Activated CD8-positive, alpha-beta memory T cell treated with anti-CD3 and anti-CD28 coated beads for 36 hours (primary cell): Measurements from ENCODE around the gene UGGT2. TPM values are rescaled to one million over a fixed set of nuclear protein-coding genes. Genes with fewer than 3 reads are reported as not detected.
"Not testable (repeated sequence)": the region's sequence is repeated elsewhere in the genome, so short reads cannot be mapped to it uniquely, and the experiment has no call there.

Experiments
- CTCF ChIA-PET: fragments of 350-600 bp; sonication (Branson Sonifier 250); formaldehyde crosslinking; loops from one replicate; lab custom pipeline; 2021; ENCODE audit warnings: antibody characterized with exemption; lab: Charles Lee
- POLR2A ChIA-PET: fragments of 350-600 bp; sonication (Branson Sonifier 250); formaldehyde crosslinking; loops from one replicate; lab custom pipeline; 2021; ENCODE audit warnings: antibody characterized with exemption; lab: Charles Lee
- total RNA-seq, 2 experiments: library from RNA; stranded (reverse); gene quantifications; one replicate each; pipeline ENCODE4 v1.2.3, GENCODE V29; 2021

Gene UGGT2
- total RNA-seq, 2 experiments from 2014 or later: not detected

DNA sequence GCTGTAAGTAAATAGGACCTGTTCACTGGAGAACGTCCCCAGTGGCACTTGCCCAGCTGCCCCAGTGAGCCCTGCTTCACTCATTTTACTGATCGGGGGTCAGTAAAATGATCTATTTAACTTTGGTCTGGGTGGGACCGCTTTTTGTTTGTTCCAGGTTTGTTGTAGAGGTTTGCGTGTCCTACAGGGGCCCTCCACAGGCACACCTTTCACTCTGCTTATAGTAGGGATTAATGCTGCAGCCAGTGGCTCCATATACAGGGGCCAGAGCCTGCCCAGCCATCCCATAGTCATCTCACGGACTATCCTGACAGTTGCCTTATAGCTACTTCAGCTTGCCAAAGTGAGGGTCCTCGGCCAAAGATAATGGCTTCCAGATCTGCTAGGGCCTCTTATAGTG, 272.2 kb downstream of the UGGT2 start:
- ChIA-PET CTCF (no interaction called here), POLR2A (no interaction called here)

DNA sequence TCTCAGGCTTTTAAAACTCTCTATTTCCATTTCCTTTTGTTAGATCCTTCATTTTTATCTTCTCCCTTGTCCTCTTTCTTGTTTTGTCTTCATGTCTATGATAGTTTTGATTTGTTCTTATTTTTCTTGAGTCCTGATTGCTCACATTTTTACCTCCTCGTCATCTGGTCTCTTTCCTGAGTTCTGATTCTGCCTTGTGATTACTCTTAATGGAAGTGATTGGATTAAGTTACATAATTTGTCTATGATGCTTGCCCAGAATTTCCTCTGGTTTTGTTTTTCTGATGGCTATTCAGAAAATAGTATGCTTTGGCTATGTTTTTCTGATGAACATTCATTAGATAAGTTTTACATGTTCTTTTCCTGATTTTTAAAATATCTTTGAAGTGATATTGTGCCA, 273.7 kb downstream of the UGGT2 start:
- ChIA-PET CTCF (no interaction called here), POLR2A (no interaction called here)

DNA sequence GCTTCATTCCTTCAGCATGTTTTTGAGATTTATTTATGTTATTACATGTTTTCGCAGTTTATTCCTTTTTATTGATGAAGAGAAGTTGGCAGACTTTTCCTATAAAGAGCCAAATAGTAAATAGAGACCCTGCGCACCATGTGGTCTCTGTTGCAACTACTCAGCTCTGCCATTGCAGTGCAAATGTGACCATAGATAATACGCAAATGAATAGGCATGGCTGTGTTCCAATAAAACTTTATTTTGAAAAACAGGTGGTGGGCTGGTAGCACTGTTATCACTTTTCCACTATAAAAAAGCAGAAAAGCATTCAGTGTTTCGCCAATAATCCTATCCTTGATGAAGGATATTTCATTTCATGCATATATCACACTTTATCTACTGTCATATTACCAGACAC, 281.3 kb downstream of the UGGT2 start:
- CTCF ChIA-PET: no interaction called here
- POLR2A ChIA-PET: no interaction called here

DNA sequence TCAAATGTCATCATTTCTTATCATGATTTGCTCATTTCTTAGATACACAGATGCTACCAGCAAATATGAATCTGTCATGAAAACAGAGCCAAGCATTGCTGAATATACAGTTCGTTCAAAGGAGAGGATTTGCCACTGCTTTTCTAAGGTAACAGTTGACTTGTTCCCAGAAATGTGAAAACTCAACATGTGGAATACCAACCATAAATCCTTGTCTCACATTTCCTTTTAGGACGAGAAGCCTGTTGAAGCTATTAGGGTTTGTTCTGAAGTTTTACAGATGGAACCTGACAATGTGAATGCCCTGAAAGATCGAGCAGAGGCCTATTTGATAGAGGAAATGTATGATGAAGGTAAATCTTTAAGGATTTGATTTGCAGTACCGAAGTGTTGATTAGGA, 289.6 kb downstream of the UGGT2 start:
- CTCF ChIA-PET: no interaction called here
- POLR2A ChIA-PET: no interaction called here

DNA sequence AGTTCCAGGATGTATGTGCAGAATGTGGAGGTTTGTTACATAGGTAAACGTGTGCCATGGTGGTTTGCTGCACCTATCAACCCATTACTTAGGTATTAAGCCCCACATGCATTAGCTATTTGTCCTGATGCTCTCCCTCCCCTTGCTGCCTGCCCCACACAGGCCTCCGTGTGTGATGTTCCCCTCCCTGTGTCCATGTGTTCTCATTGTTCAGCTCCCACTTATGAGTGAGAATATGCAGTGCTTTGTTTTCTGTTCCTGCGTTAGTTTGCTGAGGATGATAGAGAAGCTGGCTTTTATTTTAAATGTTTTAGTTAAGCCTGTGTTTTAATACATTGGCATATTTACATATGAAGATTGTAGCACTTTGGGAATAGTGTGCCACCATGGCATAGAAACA, 290.6 kb downstream of the UGGT2 start:
- POLR2A ChIA-PET, CTCF ChIA-PET: not testable (repeated sequence)

DNA sequence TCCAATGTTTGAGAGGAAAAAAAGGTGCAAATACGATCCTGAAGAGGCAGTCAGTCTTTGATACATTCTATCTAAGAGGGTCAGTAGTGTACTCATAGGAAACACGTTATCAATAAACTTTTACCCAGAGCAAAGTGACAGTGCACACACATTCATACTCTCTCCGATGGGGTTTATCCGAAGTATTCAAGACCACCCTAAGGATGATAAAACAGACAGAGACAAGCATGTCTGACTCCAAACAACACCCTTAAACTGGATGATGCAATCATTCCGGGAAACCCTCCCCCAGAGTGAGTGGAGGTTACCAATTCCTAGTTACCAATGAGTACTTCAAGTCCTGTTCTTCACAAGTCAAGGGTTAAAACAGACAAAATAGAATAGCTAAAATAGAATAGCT, 297.1 kb downstream of the UGGT2 start:
- CTCF ChIA-PET: no interaction called here
- POLR2A ChIA-PET: no interaction called here

DNA sequence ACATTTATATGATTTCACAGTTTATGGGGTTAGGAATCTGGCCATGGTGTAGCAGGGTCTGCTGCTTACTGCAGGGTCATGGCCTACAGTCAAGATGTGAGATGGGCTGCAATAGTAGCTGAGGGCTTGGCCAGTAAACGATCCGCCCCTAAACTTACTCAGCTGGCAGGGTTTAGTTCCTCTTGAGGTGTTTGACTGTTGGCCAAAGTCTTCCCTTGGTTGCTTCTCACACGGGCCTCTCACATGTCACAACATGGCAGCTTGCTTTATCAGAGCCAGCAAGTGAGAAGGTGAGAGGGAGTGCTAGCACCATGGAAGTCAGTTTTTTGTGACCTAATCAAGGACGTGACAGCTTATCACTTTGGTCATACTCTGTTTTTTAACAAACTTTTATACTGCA, 299.1 kb downstream of the UGGT2 start:
- ChIA-PET CTCF (no interaction called here), POLR2A (no interaction called here)

DNA sequence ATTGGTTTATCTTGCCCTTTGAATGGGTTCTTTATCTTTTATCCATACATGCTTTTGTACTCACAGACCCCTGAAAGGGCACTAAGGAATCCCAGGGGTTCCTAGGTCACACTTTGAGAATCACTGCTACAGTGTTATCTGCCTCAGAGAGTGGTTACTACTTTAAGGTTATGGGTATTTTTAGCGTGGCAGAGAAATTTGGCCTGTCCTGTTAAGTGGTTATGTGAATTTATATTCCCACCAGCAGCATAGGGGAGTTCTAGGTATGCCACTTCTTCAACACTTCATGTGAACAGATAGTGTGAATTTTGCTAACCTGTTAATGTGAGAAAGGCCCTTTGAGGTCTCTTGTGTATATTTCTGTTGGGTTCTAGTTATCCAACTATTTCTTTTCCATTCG, 300.5 kb downstream of the UGGT2 start:
- ChIA-PET CTCF (no interaction called here), POLR2A (no interaction called here)

Other genes starting within 250 kb of the UGGT2 start
- gene HS6ST3, start 36.7 kb upstream of the UGGT2 start, total RNA-seq: not detected